GM23248 (cell line): Measurements from ENCODE around the gene RNF214. TPM values are rescaled to one million over a fixed set of nuclear protein-coding genes. Genes with fewer than 3 reads are reported as not detected.
A peak's percentile ranks its signal among the peaks of the same experiment; 100 is the strongest.

Experiments
- DNase-seq: peaks from one replicate; pipeline ENCODE4 v3.0.0-alpha.2; 2015
- H2AFZ ChIP-seq: fragments of 200-600 bp; sonication (generic); 2 replicates; pipeline ENCODE4 v1.6.1; 2016; ENCODE audit warnings: antibody characterized with exemption
- H3F3A ChIP-seq: fragments of 200-600 bp; sonication (generic); 2 replicates; pipeline ENCODE4 v1.6.1; 2016; ENCODE audit warnings: mild to moderate bottlenecking, antibody characterized with exemption, mixed run types; ENCODE audit not compliant: insufficient read depth
- H3K27ac ChIP-seq: fragments of 200-600 bp; sonication (generic); 2 replicates; pipeline ENCODE4 v1.5.1; 2016; ENCODE audit warnings: mild to moderate bottlenecking
- H3K27me3 ChIP-seq: fragments of 200-600 bp; sonication (generic); replicated peaks from 2 replicates; pipeline ENCODE4 v1.6.1; 2016; ENCODE audit warnings: mild to moderate bottlenecking; ENCODE audit not compliant: insufficient read depth
- H3K36me3 ChIP-seq: fragments of 200-600 bp; sonication (generic); 2 replicates; pipeline ENCODE4 v1.6.1; 2016; ENCODE audit warnings: low read depth, mild to moderate bottlenecking
- H3K4me1 ChIP-seq: fragments of 200-600 bp; sonication (generic); 2 replicates; pipeline ENCODE4 v1.6.1; 2016; ENCODE audit warnings: mild to moderate bottlenecking; ENCODE audit not compliant: insufficient read depth
- H3K4me2 ChIP-seq: fragments of 200-600 bp; sonication (generic); one replicate; pipeline ENCODE4 v1.6.1; 2016; ENCODE audit warnings: mild to moderate bottlenecking; ENCODE audit not compliant: unreplicated experiment
- H3K4me3 ChIP-seq: fragments of 200-600 bp; sonication (generic); 2 replicates; pipeline ENCODE4 v1.5.1; 2016; ENCODE audit warnings: mild to moderate bottlenecking
- H3K79me2 ChIP-seq: fragments of 200-600 bp; sonication (generic); 2 replicates; pipeline ENCODE4 v1.6.1; 2016; ENCODE audit warnings: mild to moderate bottlenecking; ENCODE audit not compliant: insufficient read depth
- H3K9ac ChIP-seq: fragments of 200-600 bp; sonication (generic); 2 replicates; pipeline ENCODE4 v1.6.1; 2016; ENCODE audit warnings: mild to moderate bottlenecking
- H3K9me2 ChIP-seq: fragments of 200-600 bp; sonication (generic); 2 replicates; pipeline ENCODE4 v1.6.1; 2016; ENCODE audit warnings: mixed run types, mild to moderate bottlenecking, moderate library complexity; ENCODE audit not compliant: insufficient read depth
- H3K9me3 ChIP-seq: fragments of 200-600 bp; sonication (generic); one replicate; pipeline ENCODE4 v1.6.1; 2017; ENCODE audit warnings: low read depth
- H4K20me1 ChIP-seq: fragments of 200-600 bp; sonication (generic); 2 replicates; pipeline ENCODE4 v1.6.0; 2016; ENCODE audit not compliant: insufficient read depth
- EZH2 ChIP-seq: fragments of 200-600 bp; sonication (generic); IDR thresholded peaks from 2 replicates; pipeline ENCODE4 v1.6.1; 2018; ENCODE audit warnings: antibody characterized with exemption, mild to moderate bottlenecking; ENCODE audit not compliant: insufficient read depth, poor library complexity, severe bottlenecking
- EZH2phosphoT487 ChIP-seq: fragments of 200-600 bp; sonication (generic); IDR thresholded peaks from 2 replicates; pipeline ENCODE4 v1.6.1; 2018; ENCODE audit warnings: antibody characterized with exemption, moderate library complexity, mild to moderate bottlenecking, low read depth; ENCODE audit not compliant: insufficient read depth
- WGBS, 2 experiments: methylation state at CpG; one replicate each; pipeline ENCODE4 v1.1.6; 2015 to 2017; ENCODE audit warnings: low lambda C conversion rate in 2 of 2, low coverage in 1 of 2; ENCODE audit errors: missing lambda C conversion rate in 2 of 2; 5-methylcytosine and 5-hydroxymethylcytosine counted together
- in situ Hi-C: fragments of 300-500 bp; cut with MboI; formaldehyde crosslinking; loops from 2 replicates; pipeline ENCODE4 v1.15.0; 2020
- polyA plus RNA-seq: library from polyadenylated mRNA; unstranded; fragments of >200 nt; fragmentation: Nextera tagmentation; extraction: Ambion mirVana; gene quantifications from 2 replicates; pipeline ENCODE4 v1.2.1, GENCODE V29; 2016
- total RNA-seq: library from RNA; depleted of rRNA; stranded (reverse); fragments of >200 nt; shearing (Covaris generic); gene quantifications from 2 replicates; pipeline ENCODE4 v1.2.3, GENCODE V29; 2014

Gene RNF214
- total and polyA plus RNA-seq, 2 experiments from 2014 or later: 5.8 to 11.3 TPM

DNA sequence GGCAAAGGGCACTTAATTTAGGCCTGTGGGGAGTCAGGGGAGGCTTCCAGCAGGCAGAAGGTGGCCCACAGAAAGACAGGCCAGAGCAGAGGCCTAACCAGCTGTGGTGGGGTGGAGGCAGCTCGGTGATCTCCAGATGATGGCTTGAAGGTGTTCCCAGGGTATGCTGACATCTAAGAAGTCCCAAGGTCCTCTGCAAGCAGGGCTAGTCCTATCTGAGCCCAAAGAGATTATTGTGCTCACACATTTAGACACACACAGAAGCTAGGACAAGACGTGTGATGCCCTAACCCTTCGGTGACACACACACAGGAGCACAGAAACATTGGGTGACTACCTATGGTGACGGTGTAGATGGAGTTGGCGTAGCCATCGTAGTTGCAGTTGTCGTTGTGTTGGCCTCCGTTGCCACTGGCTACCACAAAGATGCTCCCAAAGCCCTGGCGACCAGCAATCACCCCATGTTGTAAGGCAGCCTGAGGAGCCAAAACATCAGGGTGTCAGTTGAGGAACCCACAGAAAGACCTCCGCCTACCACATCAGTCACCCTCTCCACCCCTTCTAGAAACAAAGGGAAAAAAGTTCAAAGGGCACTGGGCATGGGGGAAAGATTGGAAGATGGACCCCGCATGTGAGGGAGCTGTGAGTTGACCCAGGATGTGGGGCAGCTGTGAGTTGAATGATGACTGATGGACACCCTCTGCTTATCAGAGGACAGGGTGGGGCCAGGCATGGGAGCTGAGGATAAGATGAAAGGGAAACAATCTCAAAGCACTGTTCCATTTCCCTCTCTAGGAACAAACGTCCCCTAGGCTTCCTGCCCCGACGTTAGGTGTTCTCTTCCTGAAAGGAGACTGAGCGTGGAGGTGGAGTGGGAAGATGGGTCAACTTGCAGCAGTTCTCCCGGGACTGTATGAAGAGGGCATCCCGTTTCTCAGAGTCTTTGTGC lies 8.5 kb upstream of the RNF214 start:
- H2AFZ ChIP-seq: no peak overlapping the region
- no peak for DNase-seq
- 87 to 89% methylated on average over 17 of the region's 17 CpGs for WGBS, 2 experiments
- H3K27me3 ChIP-seq: no peaks in the 10 kb centered on the region
- no peaks in the 10 kb centered on the region for H4K20me1 ChIP-seq
- H3F3A ChIP-seq: peaks cover 5% of the 10 kb centered on the region; the same call in 1 of the 2 replicates
- H3K79me2 ChIP-seq: peaks cover 3% of the 10 kb centered on the region
- in situ Hi-C loops: no loop called here
- H3K9me2 ChIP-seq: no peaks in the 10 kb centered on the region
- 0 out of 2 replicates have a peak, but pooled peaks cover 6% of the 10 kb centered on the region for H3K4me1 ChIP-seq
- no peaks in the 10 kb centered on the region for H3K9me3 ChIP-seq
- peaks cover 25% of the 10 kb centered on the region; the same call in 1 of the 2 replicates for H3K36me3 ChIP-seq
- no peak overlapping the region for H3K27ac ChIP-seq
- TF ChIP-seq EZH2phosphoT487 (no peak), EZH2 (no peak)
- H3K4me2 ChIP-seq: no peak overlapping the region
- no peak overlapping the region for H3K9ac ChIP-seq
- H3K4me3 ChIP-seq: no peak overlapping the region

DNA sequence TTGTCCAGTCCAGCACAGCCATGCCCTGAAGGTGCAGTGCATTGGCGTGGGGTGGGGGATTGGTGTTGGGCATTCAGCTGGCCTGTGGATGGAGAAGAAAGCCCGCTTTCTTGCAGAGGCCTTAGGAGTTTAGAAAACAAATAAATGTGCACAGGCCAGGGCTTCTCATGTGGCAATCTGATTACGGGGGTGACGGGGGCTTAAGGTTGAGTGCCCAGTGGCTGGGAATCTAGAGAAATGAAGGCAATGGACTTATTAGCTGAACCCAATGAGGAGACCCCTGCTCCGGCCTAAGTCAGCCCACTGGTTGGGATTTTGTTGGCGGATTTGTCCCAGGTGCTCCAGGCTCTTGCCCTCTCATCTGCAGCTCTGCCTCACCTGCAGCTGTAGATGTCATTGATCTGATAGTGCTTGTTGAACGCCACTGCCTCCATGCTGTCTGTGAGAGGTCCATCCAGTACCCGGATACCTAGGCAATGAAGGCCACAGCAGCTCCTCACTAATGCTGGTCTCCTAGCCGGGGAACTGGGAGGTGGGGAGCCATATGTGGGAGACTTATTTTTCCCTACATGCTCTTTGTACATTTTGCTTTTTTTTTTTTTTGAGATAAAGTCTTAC lies 6.8 kb upstream of the RNF214 start:
- in situ Hi-C loops: no loop called here

DNA sequence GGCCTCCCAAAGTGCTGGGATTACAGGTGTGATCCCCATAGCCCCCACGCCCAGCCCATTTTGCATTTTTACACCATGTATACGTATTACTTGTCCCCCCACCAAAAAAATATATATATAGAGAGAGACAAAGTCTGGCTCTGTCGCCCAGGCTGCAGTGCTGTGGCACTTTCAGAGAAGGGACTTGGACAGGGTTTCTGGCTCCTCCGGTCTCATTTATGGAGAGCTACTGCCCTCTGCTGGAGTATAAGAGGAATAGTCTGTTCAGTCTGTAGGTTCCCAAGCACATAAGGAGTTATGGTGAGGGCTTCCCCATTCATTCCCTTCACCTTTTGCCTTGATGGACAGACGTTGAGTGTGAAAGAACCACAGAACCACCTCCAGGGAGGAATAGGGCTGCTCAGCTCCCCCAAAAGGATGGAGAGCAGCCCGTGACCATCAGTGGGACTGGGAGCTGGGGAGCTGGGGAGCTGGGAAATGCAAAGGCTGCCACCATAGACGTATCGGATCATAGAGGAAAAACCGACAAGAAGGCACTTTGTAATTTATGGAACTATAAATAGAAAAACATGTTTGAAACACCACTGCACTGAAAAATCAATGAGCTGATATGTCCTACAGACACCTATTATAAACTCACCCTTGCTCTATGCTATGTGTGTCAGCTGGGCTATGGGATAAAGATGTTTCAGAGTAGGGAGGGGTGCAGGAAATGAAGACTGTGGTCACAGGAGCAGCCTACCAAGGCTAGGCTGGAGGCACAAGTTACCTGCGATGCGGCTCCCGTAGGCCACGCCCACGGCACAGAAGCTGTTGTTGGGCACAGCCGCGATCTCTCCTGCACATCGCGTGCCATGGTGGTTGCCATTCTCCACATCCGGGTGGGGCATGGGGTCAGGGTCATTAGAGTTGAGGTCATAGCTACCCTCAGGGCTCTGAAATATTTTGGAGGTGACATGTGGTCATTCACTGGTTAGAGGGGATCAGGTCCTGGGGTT lies 5.8 kb upstream of the RNF214 start:
- H3K4me1 ChIP-seq: peaks cover 16% of the 10 kb centered on the region
- peaks cover 30% of the 10 kb centered on the region for H3K79me2 ChIP-seq
- no peaks in the 10 kb centered on the region for H3K9me3 ChIP-seq
- no peaks in the 10 kb centered on the region for H3K9me2 ChIP-seq
- H3K36me3 ChIP-seq: peaks cover 13% of the 10 kb centered on the region; the same call in 1 of the 2 replicates
- no peaks in the 10 kb centered on the region for H3K27me3 ChIP-seq
- peaks cover 5% of the 10 kb centered on the region; the same call in 1 of the 2 replicates for H3F3A ChIP-seq
- TF ChIP-seq EZH2: no peak
- no peak for TF ChIP-seq EZH2phosphoT487
- H3K4me2 ChIP-seq: no peak overlapping the region
- peak; percentile 81 for DNase-seq
- H3K4me3 ChIP-seq: no peak overlapping the region
- H3K9ac ChIP-seq: no peak overlapping the region
- in situ Hi-C loops: no loop called here
- no peaks in the 10 kb centered on the region for H4K20me1 ChIP-seq
- no peak overlapping the region for H2AFZ ChIP-seq
- no peak overlapping the region for H3K27ac ChIP-seq
- 62 to 66% methylated on average over 19 of the region's 19 CpGs for WGBS, 2 experiments

More for the DNA sequence above, 6.8 kb upstream of the RNF214 start:
- no peaks in the 10 kb centered on the region for H3K27me3 ChIP-seq
- TF ChIP-seq EZH2 (no peak), EZH2phosphoT487 (no peak)
- no peak overlapping the region for H3K4me3 ChIP-seq
- peaks cover 14% of the 10 kb centered on the region for H3K4me1 ChIP-seq
- H3K4me2 ChIP-seq: no peak overlapping the region
- no peak overlapping the region for H2AFZ ChIP-seq
- DNase-seq: no peak
- WGBS, 2 experiments: 90 to 93% methylated on average over 9 of the region's 9 CpGs
- H3F3A ChIP-seq: peaks cover 5% of the 10 kb centered on the region; the same call in 1 of the 2 replicates
- no peak overlapping the region for H3K27ac ChIP-seq
- H3K9ac ChIP-seq: no peak overlapping the region
- peaks cover 19% of the 10 kb centered on the region for H3K79me2 ChIP-seq
- no peaks in the 10 kb centered on the region for H4K20me1 ChIP-seq
- no peaks in the 10 kb centered on the region for H3K9me2 ChIP-seq
- peaks cover 13% of the 10 kb centered on the region; the same call in 1 of the 2 replicates for H3K36me3 ChIP-seq
- H3K9me3 ChIP-seq: no peaks in the 10 kb centered on the region
